Upper lobe of left lung (tissue), 6 donors: Measurements from ENCODE around the gene PRKD3. TPM values are rescaled to one million over a fixed set of nuclear protein-coding genes. Genes with fewer than 3 reads are reported as not detected.

Experiments used
- ATAC-seq, 2 donors: fragments of 200-7000 bp; cut with Tn5 transposase; one replicate each; pipeline ENCODE4 v1.9.1; 2022; ENCODE audit warnings: mild to moderate bottlenecking in 2 of 2, moderate library complexity in 2 of 2; ENCODE audit not compliant: low FRiP score in 2 of 2
- DNase-seq, 2 donors: peaks; one replicate each; pipeline ENCODE4 v3.0.0-alpha.2; 2019 to 2020
- H3K27ac ChIP-seq, 4 donors: fragments of 200-600 bp; sonication (generic); one replicate each; pipeline ENCODE4 v1.5.1; 2016 to 2019
- H3K27me3 ChIP-seq, 4 donors: fragments of 200-600 bp; sonication (generic); one replicate each; pipeline ENCODE4 v1.5.1; 2017 to 2019
- H3K36me3 ChIP-seq, 4 donors: fragments of 200-600 bp; sonication (generic); one replicate each; pipeline ENCODE4 v1.5.1; 2016 to 2019
- H3K4me1 ChIP-seq, 4 donors: fragments of 200-600 bp; sonication (generic); one replicate each; pipeline ENCODE4 v1.5.1; 2018 to 2019
- H3K4me3 ChIP-seq, 4 donors: fragments of 200-600 bp; sonication (generic); one replicate each; pipeline ENCODE4 v1.5.1; 2017 to 2019; ENCODE audit warnings: mild to moderate bottlenecking in 2 of 4, moderate library complexity in 1 of 4
- H3K9me3 ChIP-seq, 4 donors: fragments of 200-600 bp; sonication (generic); one replicate each; pipeline ENCODE4 v1.5.1; 2018 to 2019
- CTCF ChIP-seq, 6 experiments: fragments of 450-650 bp in 4 of 6; fragments of 200-600 bp in 2 of 6; sonication (generic) in 2 of 6; IDR thresholded peaks; one replicate each; pipeline ENCODE4 v1.5.1; 2016 to 2019; ENCODE audit warnings: antibody characterized with exemption in 6 of 6
- EP300 ChIP-seq, 4 donors: sonication (generic); formaldehyde crosslinking; IDR thresholded peaks; one replicate each; pipeline ENCODE4 v1.5.1; 2017; ENCODE audit warnings: antibody characterized with exemption in 4 of 4, control low read depth in 2 of 4
- POLR2A ChIP-seq, 4 donors: fragments of 450-650 bp; IDR thresholded peaks; one replicate each; pipeline ENCODE4 v1.5.1; 2016 to 2017; ENCODE audit warnings: antibody characterized with exemption in 4 of 4, mild to moderate bottlenecking in 2 of 4
- POLR2AphosphoS5 ChIP-seq, 2 donors: sonication (generic); formaldehyde crosslinking; IDR thresholded peaks; one replicate each; pipeline ENCODE4 v1.5.1; 2017; ENCODE audit warnings: antibody characterized with exemption in 2 of 2
- WGBS, 2 donors: methylation state at CpG; one replicate each; pipeline ENCODE4 v1.1.5; 2017 to 2018; 5-methylcytosine and 5-hydroxymethylcytosine counted together
- total RNA-seq, 6 donors: library from RNA; depleted of rRNA in 4 of 6; stranded (reverse); fragments of >200 nt in 4 of 6; gene quantifications; one replicate each; pipeline versions ENCODE4 v1.1.0 to v1.2.1, GENCODE V29; 2016 to 2021
- donor health status: DM: no; HTN: no; CAD: no; lungs with moderate emphysema.
- donor health status: DM: no; HTN: yes; CAD: no; lungs with severe emphysema.

Gene PRKD3
- total RNA-seq, 6 donors from 2014 or later, result 25.5 to 57.6 (median 39.5) TPM

DNA sequence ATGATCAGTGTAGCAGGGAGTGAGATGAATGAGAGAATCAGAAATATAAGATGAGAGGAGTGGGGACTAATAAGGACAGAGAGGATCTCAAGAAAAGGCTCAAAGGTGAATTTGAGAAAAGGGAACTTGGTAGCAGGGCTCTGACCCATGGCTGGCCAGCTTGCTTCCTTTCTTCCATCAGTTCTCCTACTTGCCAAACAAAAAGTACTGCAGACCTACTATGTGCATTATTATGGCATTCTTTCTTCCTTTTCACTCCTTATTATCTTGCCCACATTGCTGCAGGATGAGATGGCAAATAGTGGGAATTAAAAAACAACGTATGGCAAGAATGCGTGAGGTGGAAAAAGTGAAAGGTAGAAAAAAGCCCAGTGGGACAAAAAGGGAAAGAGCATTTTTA is 33.0 kb downstream of the PRKD3 start:
- no peaks in the 10 kb centered on the region for H3K9me3 ChIP-seq
- H3K4me3 ChIP-seq, result no peak overlapping the region
- H3K4me1 ChIP-seq, result peaks cover 0 to 3% (median 0%) of the 10 kb centered on the region in 4 donors
- peaks cover 0 to 27% (median 4%) of the 10 kb centered on the region in 4 donors for H3K36me3 ChIP-seq
- DNase-seq (no peak), ATAC-seq (no peak)
- H3K27me3 ChIP-seq, result no peaks in the 10 kb centered on the region
- TF ChIP-seq EP300 (IDR thresholded peaks at IDR 0.05) (no peak), POLR2A (IDR thresholded peaks at IDR 0.05) (no peak), POLR2AphosphoS5 (IDR thresholded peaks at IDR 0.05) (no peak), CTCF (IDR thresholded peaks at IDR 0.05) (no peak)
- WGBS, 2 donors, result 93 to 100% methylated on average over 2 of the region's 2 CpGs
- no peak overlapping the region for H3K27ac ChIP-seq

- WGBS, 2 donors, result 79 to 92% methylated on average over 2 of the region's 2 CpGs
- Histone ChIP-seq H3K27ac (no peak overlapping the region), H3K9me3 (no peaks in the 10 kb centered on the region), H3K4me3 (no peak overlapping the region), H3K4me1 (no peaks in the 10 kb centered on the region), H3K27me3 (no peaks in the 10 kb centered on the region), H3K36me3 (peaks cover 0 to 42% (median 4%) of the 10 kb centered on the region in 4 donors)
- DNase-seq (peak in 1 of 2 donors; percentile 26), ATAC-seq (no peak)
- no peak for TF ChIP-seq EP300 (IDR thresholded peaks at IDR 0.05)
- peak in 2 of 6 experiments; percentile 8 to 37 for TF ChIP-seq CTCF (IDR thresholded peaks at IDR 0.05)
- no peak for TF ChIP-seq POLR2A (IDR thresholded peaks at IDR 0.05)
Measured at GRCh38 chr2:37287966-37288365, 36.7 kb downstream of the PRKD3 start.

- Histone ChIP-seq H3K27ac (no peak overlapping the region), H3K4me1 (no peaks in the 10 kb centered on the region), H3K9me3 (no peaks in the 10 kb centered on the region), H3K4me3 (no peak overlapping the region), H3K36me3 (peaks cover 0 to 66% (median 10%) of the 10 kb centered on the region in 4 donors), H3K27me3 (no peaks in the 10 kb centered on the region)
- TF ChIP-seq EP300 (IDR thresholded peaks at IDR 0.05) (no peak), POLR2AphosphoS5 (IDR thresholded peaks at IDR 0.05) (no peak)
- DNase-seq (no peak), ATAC-seq (no peak)
Measured at GRCh38 chr2:37284381-37284780, 40.3 kb downstream of the PRKD3 start.

GRCh38 chr2:37283207-37283606 is 41.4 kb downstream of the PRKD3 start:
- peak in 1 of 2 donors; percentile 34 for ATAC-seq
- TF ChIP-seq EP300 (IDR thresholded peaks at IDR 0.05) (no peak), POLR2A (IDR thresholded peaks at IDR 0.05) (no peak), POLR2AphosphoS5 (IDR thresholded peaks at IDR 0.05) (no peak), CTCF (IDR thresholded peaks at IDR 0.05) (no peak)
- Histone ChIP-seq H3K36me3 (peaks cover 0 to 63% (median 8%) of the 10 kb centered on the region in 4 donors), H3K4me1 (no peaks in the 10 kb centered on the region), H3K27me3 (no peaks in the 10 kb centered on the region), H3K4me3 (no peak overlapping the region), H3K9me3 (no peaks in the 10 kb centered on the region), H3K27ac (no peak overlapping the region)
- WGBS, 2 donors, result 91 to 98% methylated on average over 2 of the region's 2 CpGs
- no peak for DNase-seq

DNA sequence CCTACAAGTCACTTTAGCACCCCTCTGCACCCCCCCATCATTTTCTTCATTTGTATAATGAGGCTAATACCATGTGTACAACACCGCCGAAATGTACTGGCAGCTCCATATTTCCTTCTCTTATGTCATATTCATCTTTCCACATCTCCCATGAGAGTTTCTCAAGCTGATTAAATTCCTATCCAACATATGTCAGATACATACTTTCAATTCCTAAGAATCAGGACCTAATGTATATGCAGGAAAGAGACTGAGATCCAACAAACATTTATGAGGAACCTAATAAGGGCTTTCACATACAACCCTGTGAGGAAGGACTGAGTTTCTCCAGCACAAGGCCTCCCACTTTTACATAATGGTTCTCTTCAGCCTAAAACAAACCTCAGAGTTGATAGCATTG is 41.9 kb downstream of the PRKD3 start:
- Histone ChIP-seq H3K36me3 (peaks cover 0 to 64% (median 8%) of the 10 kb centered on the region in 4 donors), H3K4me1 (no peaks in the 10 kb centered on the region)

More for the DNA sequence above, 41.9 kb downstream of the PRKD3 start:
- TF ChIP-seq POLR2A (IDR thresholded peaks at IDR 0.05) (no peak), CTCF (IDR thresholded peaks at IDR 0.05) (no peak), POLR2AphosphoS5 (IDR thresholded peaks at IDR 0.05) (no peak), EP300 (IDR thresholded peaks at IDR 0.05) (no peak)
- no peaks in the 10 kb centered on the region for H3K9me3 ChIP-seq
- DNase-seq (no peak), ATAC-seq (no peak)
- no peaks in the 10 kb centered on the region for H3K27me3 ChIP-seq
- no peak overlapping the region for H3K4me3 ChIP-seq
- WGBS, 2 donors, result 88 to 94% methylated on average over 2 of the region's 2 CpGs
- no peak overlapping the region for H3K27ac ChIP-seq
